Adrenal gland (tissue), 12 donors: ENCODE data around the gene EPHA10. TPM values are rescaled to one million over a fixed set of nuclear protein-coding genes. Genes with fewer than 3 reads are reported as not detected.

Source experiments
- DNase-seq, 7 donors: peaks; one replicate each; pipeline ENCODE4 v3.0.0-alpha.2; 2019 to 2020
- H3K27ac ChIP-seq, 5 donors: fragments of 200-600 bp; sonication (generic) in 4 of 5; 1 replicate in 3 of 5; 2 replicates in 2 of 5; pipeline versions ENCODE4 v1.5.1 to v1.8.0; 2016 to 2020; ENCODE audit warnings: mild to moderate bottlenecking in 1 of 5
- H3K27me3 ChIP-seq: fragments of 200-600 bp; 2 replicates; pipeline ENCODE4 v1.8.0; 2021
- H3K36me3 ChIP-seq, 2 donors: fragments of 200-600 bp; replicated peaks in 1 of 2; 1 replicate in 1 of 2; 2 replicates in 1 of 2; pipeline versions ENCODE4 v1.5.1 to v1.8.0; 2018 to 2022
- H3K4me1 ChIP-seq, 2 donors: fragments of 200-600 bp; replicated peaks in 1 of 2; 1 replicate in 1 of 2; 2 replicates in 1 of 2; pipeline versions ENCODE4 v1.5.1 to v1.8.0; 2018 to 2021
- H3K4me3 ChIP-seq, 4 donors: fragments of 200-600 bp; sonication (generic) in 3 of 4; one replicate each; pipeline ENCODE4 v1.5.1; 2016 to 2018
- H3K9me3 ChIP-seq, 3 donors: fragments of 200-600 bp; sonication (generic) in 1 of 3; replicated peaks in 1 of 3; 1 replicate in 2 of 3; 2 replicates in 1 of 3; pipeline versions ENCODE4 v1.5.1 to v1.8.0; 2016 to 2021
- POLR2A ChIP-seq, 2 donors: fragments of 450-650 bp; IDR thresholded peaks; one replicate each; pipeline ENCODE4 v1.6.1; 2017; ENCODE audit warnings: antibody characterized with exemption in 2 of 2, mild to moderate bottlenecking in 2 of 2, moderate library complexity in 1 of 2
- WGBS, 4 donors: extraction: QIAGEN DNeasy Blood & Tissue Kit in 2 of 4; methylation state at CpG; one replicate each; pipeline versions ENCODE4 v1.1.5 to v1.1.7; 2013 to 2017; 5-methylcytosine and 5-hydroxymethylcytosine counted together
- intact Hi-C, 2 donors: fragments of 100-400 bp; cut with DNase I; formaldehyde crosslinking; loops; one replicate each; pipeline versions ENCODE4 v1.14.1 to v1.15.0; 2022 to 2023
- polyA plus RNA-seq, 3 donors: library from polyadenylated mRNA; stranded (reverse); fragments of 200-250 nt in 2 of 3; fragments of 350-450 nt in 1 of 3; fragmentation: Illumina TruSeq in 1 of 3; extraction: RNeasy Lipid Tissue Mini Kit (QIAGEN cat#74804) in 1 of 3; gene quantifications; one replicate each; pipeline ENCODE4 v1.2.3, GENCODE V29; 2013 to 2014
- total RNA-seq, 9 donors: library from RNA; depleted of rRNA in 4 of 9; stranded (reverse); fragments of >200 nt in 4 of 9; fragments of 120-200 nt in 1 of 9; fragmentation: NEBNext Ultra II Directional in 1 of 9; extraction: Animal tissue kit (Norgen Biotek cat#: 25700) in 1 of 9; gene quantifications; one replicate each; pipeline versions ENCODE4 v1.1.0 to v1.2.4, GENCODE V29; 2013 to 2023
- TF ChIP-seq, protein P1 (sequence below), 6 experiments: fragments of 450-650 bp in 4 of 6; fragments of 200-600 bp in 2 of 6; sonication (generic) in 1 of 6; IDR thresholded peaks; 1 replicate in 5 of 6; 2 replicates in 1 of 6; pipeline versions ENCODE4 v1.5.1 to v1.8.0; 2016 to 2021; ENCODE audit warnings: antibody characterized with exemption in 6 of 6, mild to moderate bottlenecking in 2 of 6, moderate library complexity in 1 of 6
- donor health status: healthy with polysubstance abuse.
- donor health status: Bipolar disorder and iron deficiency.
- donor health status: DM: yes; HTN: yes; CAD: no.
- donor health status: DM: no; HTN: no; CAD: no.
- donor health status: DM: no; HTN: no; CAD: no.
- donor health status: DM: yes; HTN: yes; CAD: no.

The EPHA10 gene
- total and polyA plus RNA-seq, 12 donors = 0.06 to 3.9 (median 0.48) TPM

GRCh38 chr1:37755290-37755689 is 9.6 kb downstream of the EPHA10 start:
- TF ChIP-seq, protein P1, sequence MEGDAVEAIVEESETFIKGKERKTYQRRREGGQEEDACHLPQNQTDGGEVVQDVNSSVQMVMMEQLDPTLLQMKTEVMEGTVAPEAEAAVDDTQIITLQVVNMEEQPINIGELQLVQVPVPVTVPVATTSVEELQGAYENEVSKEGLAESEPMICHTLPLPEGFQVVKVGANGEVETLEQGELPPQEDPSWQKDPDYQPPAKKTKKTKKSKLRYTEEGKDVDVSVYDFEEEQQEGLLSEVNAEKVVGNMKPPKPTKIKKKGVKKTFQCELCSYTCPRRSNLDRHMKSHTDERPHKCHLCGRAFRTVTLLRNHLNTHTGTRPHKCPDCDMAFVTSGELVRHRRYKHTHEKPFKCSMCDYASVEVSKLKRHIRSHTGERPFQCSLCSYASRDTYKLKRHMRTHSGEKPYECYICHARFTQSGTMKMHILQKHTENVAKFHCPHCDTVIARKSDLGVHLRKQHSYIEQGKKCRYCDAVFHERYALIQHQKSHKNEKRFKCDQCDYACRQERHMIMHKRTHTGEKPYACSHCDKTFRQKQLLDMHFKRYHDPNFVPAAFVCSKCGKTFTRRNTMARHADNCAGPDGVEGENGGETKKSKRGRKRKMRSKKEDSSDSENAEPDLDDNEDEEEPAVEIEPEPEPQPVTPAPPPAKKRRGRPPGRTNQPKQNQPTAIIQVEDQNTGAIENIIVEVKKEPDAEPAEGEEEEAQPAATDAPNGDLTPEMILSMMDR (IDR thresholded peaks at IDR 0.05) = no peak
- no peak for TF ChIP-seq POLR2A (IDR thresholded peaks at IDR 0.05)
- Histone ChIP-seq H3K9me3 (no peaks in the 10 kb centered on the region), H3K36me3 (no peaks in the 10 kb centered on the region), H3K4me3 (no peak overlapping the region), H3K4me1 (no peaks in the 10 kb centered on the region), H3K27me3 (peaks cover 28% of the 10 kb centered on the region), H3K27ac (no peak overlapping the region)
- intact Hi-C loops = no loop called here
- no peak for DNase-seq
- 27 to 100% (median 73%) methylated on average over 1 of the region's 1 CpG for WGBS, 4 donors

- WGBS, 4 donors = 4 to 7% (median 5%) methylated on average over 25 to 52 of the region's 52 CpGs
- H3K4me3 ChIP-seq = no peak overlapping the region
- DNase-seq = no peak
- no peaks in the 10 kb centered on the region for H3K9me3 ChIP-seq
- TF ChIP-seq POLR2A (IDR thresholded peaks at IDR 0.05) = no peak
- TF ChIP-seq, protein P1 (IDR thresholded peaks at IDR 0.05) = no peak
- intact Hi-C loops = no loop called here
- H3K27me3 ChIP-seq = peaks cover 37% of the 10 kb centered on the region
- H3K36me3 ChIP-seq = no peaks in the 10 kb centered on the region
- H3K4me1 ChIP-seq = no peaks in the 10 kb centered on the region
- no peak overlapping the region for H3K27ac ChIP-seq
Measured at GRCh38 chr1:37753473-37754321, 11.2 kb downstream of the EPHA10 start.

DNA sequence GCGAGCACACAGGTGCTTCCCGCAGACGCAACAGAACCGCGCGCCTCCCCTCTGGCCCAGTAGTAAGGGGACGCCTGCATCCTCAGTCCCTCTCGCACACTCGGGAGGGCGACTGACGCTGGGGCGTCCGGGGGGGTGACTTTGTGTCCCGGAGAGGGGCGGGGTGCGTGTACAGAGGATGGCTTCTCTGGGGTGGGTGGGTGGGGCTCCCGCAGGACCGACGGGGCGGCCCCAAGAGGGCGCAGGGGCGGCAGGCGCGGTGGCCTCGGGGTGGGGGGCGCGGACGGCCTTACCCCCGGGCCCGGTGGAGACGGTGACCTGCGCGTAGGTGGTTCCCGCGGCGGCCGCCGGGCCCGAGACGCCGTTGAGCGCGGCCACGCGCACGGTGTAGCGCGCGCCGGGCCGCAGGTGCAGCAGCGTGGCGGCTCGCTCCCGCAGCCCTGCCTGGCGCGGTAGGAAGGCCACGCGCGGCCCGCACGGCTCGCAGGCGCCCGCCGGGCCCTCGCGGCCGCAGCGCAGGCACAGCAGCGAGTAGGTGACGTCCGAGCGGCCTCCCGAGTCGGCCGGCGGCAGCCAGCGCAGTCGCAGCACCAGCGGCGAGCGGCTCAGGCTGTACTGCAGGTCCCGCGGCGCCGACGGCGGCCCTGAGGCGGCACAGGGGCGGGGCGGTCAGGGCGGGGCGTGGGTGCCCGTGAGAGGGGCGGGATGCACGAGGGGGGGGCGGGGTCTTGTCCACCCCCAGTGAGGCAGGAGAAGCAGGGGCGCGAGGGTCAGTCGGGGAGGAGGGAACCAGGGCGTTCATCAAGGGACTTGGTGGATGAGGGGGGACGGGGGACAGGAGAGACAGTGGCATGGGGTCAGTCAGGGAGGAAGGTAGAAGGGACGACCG is 12.1 kb downstream of the EPHA10 start:
- intact Hi-C loops = no loop called here
- Histone ChIP-seq H3K27me3 (peaks cover 37% of the 10 kb centered on the region), H3K9me3 (no peaks in the 10 kb centered on the region), H3K4me1 (no peaks in the 10 kb centered on the region), H3K27ac (no peak overlapping the region), H3K4me3 (peak overlapping the region in 1 of 4 donors; percentile 50), H3K36me3 (no peaks in the 10 kb centered on the region)
- 1 to 7% (median 2%) methylated on average over 9 to 105 of the region's 105 CpGs for WGBS, 4 donors
- DNase-seq = peak in 4 of 7 donors; percentile 31 to 59 (median 51)
- TF ChIP-seq POLR2A (IDR thresholded peaks at IDR 0.05) = peak in 1 of 2 donors; percentile 13
- TF ChIP-seq, protein P1 (IDR thresholded peaks at IDR 0.05) = no peak

DNA sequence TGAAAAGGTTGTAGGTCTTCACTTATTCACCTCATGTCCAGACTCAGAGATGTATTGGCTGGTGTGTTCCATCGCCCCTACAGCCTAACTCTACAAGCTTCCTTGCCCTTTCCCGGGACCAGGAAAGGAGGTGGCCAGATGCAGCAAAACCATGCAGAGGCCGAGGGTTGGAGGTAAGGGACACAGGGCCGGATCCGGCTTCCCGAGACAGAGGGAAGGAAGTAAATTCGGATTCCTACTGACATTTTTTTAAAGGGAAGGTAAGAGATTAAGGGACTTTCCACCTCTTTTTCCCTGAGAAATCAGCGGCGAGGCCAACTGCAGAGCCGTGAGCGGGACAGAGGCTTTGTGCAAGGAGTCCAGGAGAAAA is 12.7 kb downstream of the EPHA10 start:
- no peak for DNase-seq
- TF ChIP-seq, protein P1 (IDR thresholded peaks at IDR 0.05) = no peak
- TF ChIP-seq POLR2A (IDR thresholded peaks at IDR 0.05) = no peak
- H3K36me3 ChIP-seq = no peaks in the 10 kb centered on the region
- H3K4me1 ChIP-seq = no peaks in the 10 kb centered on the region
- peaks cover 37% of the 10 kb centered on the region for H3K27me3 ChIP-seq
- no peaks in the 10 kb centered on the region for H3K9me3 ChIP-seq
- 23 to 35% (median 31%) methylated on average over 11 of the region's 11 CpGs for WGBS, 4 donors
- no peak overlapping the region for H3K27ac ChIP-seq
- intact Hi-C loops = no loop called here
- peak overlapping the region in 1 of 4 donors; percentile 50 for H3K4me3 ChIP-seq
